ENCODE measurements around the gene TMEM98. TPM values are rescaled to one million over a fixed set of nuclear protein-coding genes. Genes with fewer than 3 reads are reported as not detected.

Gene TMEM98
- polyA plus RNA-seq, 3 donors = not detected

DNA sequence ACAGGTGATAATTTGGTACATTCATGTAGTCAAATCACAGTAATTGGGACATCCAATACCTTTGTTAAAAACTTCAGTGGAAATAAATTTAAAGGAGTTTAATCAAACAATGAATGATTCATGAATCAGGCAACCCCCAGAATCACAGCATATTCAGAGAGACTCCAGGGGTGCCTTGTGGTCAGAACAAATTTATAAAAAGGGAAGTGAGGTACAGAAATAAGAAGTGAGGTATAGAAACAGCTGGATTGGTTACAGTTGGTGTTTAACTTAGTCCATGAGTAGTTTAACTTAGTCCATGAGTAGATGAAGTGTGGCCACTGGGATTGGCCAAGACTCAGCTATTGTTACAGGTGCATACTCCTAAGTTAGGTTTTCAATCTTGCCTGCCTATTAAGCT is 25.1 kb downstream of the TMEM98 start:
- H3K9me3 Mint-ChIP-seq = no peaks in the 10 kb centered on the region

GRCh38 chr17:32953857-32954256 is 25.9 kb downstream of the TMEM98 start:
- Histone ChIP-seq H3K27me3 (ENCODE audit: control insufficient read depth in 2 of 2, insufficient read depth in 2 of 2, low read length in 2 of 2) (no peaks in the 10 kb centered on the region), H3K79me2 (ENCODE audit: insufficient read depth, low read length) (no peaks in the 10 kb centered on the region), H3K9me3 (replicated peaks in 1 of 2; ENCODE audit: control insufficient read depth in 1 of 2, insufficient read depth in 1 of 2, low read length in 2 of 2) (no peaks in the 10 kb centered on the region), H3K36me3 (replicated peaks in 1 of 2; ENCODE audit: control insufficient read depth in 1 of 2, insufficient read depth in 2 of 2, low read length in 2 of 2) (no peaks in the 10 kb centered on the region), H2AFZ (ENCODE audit: insufficient read depth, low read depth, low read length, poor library complexity, severe bottlenecking) (no peak overlapping the region), H3K9ac (ENCODE audit: insufficient read depth, low read length, poor library complexity, severe bottlenecking) (no peak overlapping the region), H3K4me2 (replicated peaks; ENCODE audit: extremely low read depth, low read length, poor library complexity, severe bottlenecking) (no peak overlapping the region), H4K20me1 (ENCODE audit: insufficient read depth, low read length) (no peaks in the 10 kb centered on the region), H3K27ac (ENCODE audit: low read depth in 1 of 2, low read length in 2 of 2) (no peak overlapping the region), H3K4me1 (ENCODE audit: control insufficient read depth in 1 of 2, insufficient read depth in 2 of 2, low read length in 2 of 2) (no peaks in the 10 kb centered on the region), H3K4me3 (replicated peaks in 1 of 3; ENCODE audit: low read depth in 2 of 3, low read length in 3 of 3) (no peak overlapping the region)
- Mint-ChIP-seq H3K27me3 (ENCODE audit: low read depth in 3 of 3) (peaks cover 1 to 5% (median 2%) of the 10 kb centered on the region in 3 donors), H3K4me1 (no peaks in the 10 kb centered on the region), H3K36me3 (no peaks in the 10 kb centered on the region), H3K9me3 (no peaks in the 10 kb centered on the region), H3K27ac (no peak overlapping the region), H3K4me3 (no peak overlapping the region)
- intact Hi-C loops (cut with micrococcal nuclease) = no loop called here
- WGBS (ENCODE audit: insufficient coverage) = 86% methylated on average over 1 of the region's 2 CpGs
- TF ChIP-seq, protein P1, sequence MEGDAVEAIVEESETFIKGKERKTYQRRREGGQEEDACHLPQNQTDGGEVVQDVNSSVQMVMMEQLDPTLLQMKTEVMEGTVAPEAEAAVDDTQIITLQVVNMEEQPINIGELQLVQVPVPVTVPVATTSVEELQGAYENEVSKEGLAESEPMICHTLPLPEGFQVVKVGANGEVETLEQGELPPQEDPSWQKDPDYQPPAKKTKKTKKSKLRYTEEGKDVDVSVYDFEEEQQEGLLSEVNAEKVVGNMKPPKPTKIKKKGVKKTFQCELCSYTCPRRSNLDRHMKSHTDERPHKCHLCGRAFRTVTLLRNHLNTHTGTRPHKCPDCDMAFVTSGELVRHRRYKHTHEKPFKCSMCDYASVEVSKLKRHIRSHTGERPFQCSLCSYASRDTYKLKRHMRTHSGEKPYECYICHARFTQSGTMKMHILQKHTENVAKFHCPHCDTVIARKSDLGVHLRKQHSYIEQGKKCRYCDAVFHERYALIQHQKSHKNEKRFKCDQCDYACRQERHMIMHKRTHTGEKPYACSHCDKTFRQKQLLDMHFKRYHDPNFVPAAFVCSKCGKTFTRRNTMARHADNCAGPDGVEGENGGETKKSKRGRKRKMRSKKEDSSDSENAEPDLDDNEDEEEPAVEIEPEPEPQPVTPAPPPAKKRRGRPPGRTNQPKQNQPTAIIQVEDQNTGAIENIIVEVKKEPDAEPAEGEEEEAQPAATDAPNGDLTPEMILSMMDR (IDR thresholded peaks at IDR 0.05) = no peak
- no peak for DNase-seq

More for the DNA sequence above, 25.1 kb downstream of the TMEM98 start:
- intact Hi-C loops (cut with micrococcal nuclease) = no loop called here
- Histone ChIP-seq H3K9ac (ENCODE audit: insufficient read depth, low read length, poor library complexity, severe bottlenecking) (no peak overlapping the region), H3K27me3 (ENCODE audit: control insufficient read depth in 2 of 2, insufficient read depth in 2 of 2, low read length in 2 of 2) (no peaks in the 10 kb centered on the region), H3K27ac (ENCODE audit: low read depth in 1 of 2, low read length in 2 of 2) (no peak overlapping the region), H3K4me3 (replicated peaks in 1 of 3; ENCODE audit: low read depth in 2 of 3, low read length in 3 of 3) (no peak overlapping the region), H3K36me3 (replicated peaks in 1 of 2; ENCODE audit: control insufficient read depth in 1 of 2, insufficient read depth in 2 of 2, low read length in 2 of 2) (no peaks in the 10 kb centered on the region), H3K9me3 (replicated peaks in 1 of 2; ENCODE audit: control insufficient read depth in 1 of 2, insufficient read depth in 1 of 2, low read length in 2 of 2) (no peaks in the 10 kb centered on the region), H3K4me2 (replicated peaks; ENCODE audit: extremely low read depth, low read length, poor library complexity, severe bottlenecking) (no peak overlapping the region), H4K20me1 (ENCODE audit: insufficient read depth, low read length) (no peaks in the 10 kb centered on the region), H2AFZ (ENCODE audit: insufficient read depth, low read depth, low read length, poor library complexity, severe bottlenecking) (no peak overlapping the region), H3K79me2 (ENCODE audit: insufficient read depth, low read length) (no peaks in the 10 kb centered on the region), H3K4me1 (ENCODE audit: control insufficient read depth in 1 of 2, insufficient read depth in 2 of 2, low read length in 2 of 2) (no peaks in the 10 kb centered on the region)
- Mint-ChIP-seq H3K27me3 (ENCODE audit: low read depth in 3 of 3) (peaks cover 0 to 7% (median 2%) of the 10 kb centered on the region in 3 donors), H3K4me3 (no peak overlapping the region), H3K27ac (no peak overlapping the region), H3K36me3 (no peaks in the 10 kb centered on the region), H3K4me1 (no peaks in the 10 kb centered on the region)
- no peak for DNase-seq
- TF ChIP-seq, protein P1 (IDR thresholded peaks at IDR 0.05) = no peak

All from CD14-positive monocyte (primary cell).